NCI-H2196 (cell line): ENCODE data around the gene ADD2.

ENCODE experiments used
- DNase-seq: peaks from one replicate; lab custom pipeline; 2025; ENCODE audit not compliant: unreplicated experiment; lab: John Stamatoyannopoulos, UW

Gene ADD2

DNA sequence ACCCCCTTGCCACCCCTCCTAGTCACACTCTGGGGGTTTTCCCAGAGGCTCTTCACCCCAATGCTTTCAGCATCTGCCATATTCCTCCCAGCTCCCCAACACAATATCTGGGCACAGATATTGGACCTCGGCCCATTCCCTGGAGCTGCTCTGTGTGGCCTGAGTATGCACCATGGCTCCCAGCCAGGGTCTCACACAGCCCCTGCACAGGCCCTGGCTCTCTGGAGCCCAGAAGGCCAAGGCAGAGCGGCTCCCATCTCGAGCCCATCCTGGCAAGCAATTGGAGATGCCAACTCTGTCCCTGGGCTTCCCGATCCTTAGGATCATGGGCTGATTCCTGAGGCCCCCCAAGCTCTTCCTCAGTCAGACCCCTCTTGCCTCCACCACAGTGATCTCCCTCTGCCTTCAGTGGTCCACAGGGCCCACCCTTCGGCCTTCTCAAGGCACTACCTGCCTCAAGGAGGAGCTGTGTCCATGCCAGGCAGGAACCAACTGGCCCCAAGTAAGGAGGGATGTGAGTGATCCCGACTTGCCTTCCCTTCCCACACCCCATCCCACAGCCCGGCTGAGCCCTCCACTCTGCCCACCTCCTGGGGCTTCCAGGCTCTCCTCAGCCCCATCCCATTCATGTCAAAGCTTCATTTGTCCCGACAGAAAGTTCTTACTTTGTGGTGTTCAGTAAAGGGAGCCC is 62.7 kb downstream of the ADD2 start:
- DNase-seq: no peak

DNA sequence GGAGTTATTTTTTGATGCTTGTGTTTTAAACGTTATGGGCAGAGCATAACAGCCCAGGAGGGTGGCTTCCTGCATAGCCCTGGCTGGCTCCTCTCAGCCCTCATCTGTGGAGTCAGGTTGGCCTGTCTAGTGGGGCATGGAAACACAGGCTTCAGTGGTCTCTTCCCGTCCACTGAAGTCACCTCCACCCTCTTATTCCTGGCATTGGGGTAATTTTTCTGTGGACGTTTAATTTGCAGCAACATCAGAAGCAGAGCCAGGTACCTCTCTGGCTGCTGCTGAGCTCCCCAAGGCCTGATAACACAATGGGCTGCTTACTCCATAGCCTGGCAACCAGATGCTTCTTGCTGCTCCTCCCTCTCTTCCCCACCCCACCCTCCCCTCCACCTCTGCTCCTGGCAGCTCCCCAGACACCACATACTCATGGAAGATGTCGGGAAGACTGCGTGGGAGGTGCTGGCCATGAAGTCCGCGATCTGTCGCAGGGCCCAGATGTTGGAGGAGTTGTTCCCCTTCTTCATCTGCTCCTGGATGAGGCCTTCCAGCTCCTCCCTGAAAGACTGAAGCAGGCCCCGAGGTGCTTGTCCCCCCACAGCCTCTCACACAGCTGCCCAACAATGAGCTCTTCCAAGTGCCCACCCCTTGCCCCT is 64.0 kb downstream of the ADD2 start:
- DNase-seq: no peak

DNA sequence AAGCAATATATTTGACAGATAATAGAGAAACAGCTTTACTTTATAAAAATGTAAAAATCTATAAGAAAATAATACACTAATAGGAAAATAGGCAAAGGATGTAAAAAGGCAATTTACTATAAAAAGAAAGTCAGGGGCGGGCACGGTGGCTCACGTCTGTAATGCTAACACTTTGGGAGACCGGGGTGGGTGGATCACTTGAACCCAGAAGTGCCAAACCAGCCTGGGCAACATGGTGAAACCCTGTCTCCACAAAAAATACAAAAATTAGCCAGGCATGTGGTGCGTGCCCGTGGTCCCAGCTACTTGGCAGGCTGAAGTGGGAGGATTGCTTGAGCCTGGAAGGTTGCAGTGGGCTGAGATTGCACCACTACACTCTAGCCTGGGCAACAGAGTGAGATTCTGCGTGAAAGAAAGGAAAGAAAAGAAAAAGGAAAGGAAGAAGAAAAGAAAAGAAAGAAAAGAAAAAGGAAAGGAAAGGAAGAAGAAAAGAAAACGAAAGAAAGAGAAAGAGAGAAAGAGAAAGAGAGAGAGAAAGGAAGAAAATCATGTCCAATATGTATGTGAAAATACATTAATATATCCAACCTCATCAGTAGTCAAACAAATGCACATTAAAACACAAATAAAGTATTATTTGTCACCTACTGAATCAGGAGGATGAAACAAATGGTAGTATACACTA is 65.1 kb downstream of the ADD2 start:
- no peak for DNase-seq

DNA sequence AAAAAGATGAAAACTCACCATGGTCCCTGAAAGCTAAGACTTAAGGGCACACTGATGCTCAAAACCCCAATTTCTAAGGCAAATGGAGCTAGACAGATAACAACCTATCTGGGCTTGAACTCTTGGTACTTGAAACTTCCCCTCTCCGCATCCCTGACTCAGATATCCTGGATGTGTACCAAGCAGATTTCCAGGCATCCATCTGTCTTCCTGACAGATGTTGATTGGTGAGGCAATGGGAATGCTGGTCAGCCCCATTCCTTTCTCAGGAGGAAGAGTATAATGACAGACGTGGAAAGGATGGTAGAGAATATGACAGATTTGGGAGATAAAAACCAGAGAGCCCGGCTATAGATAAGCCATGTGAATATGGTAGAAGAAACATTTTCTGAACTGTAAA is 69.2 kb downstream of the ADD2 start:
- no peak for DNase-seq

DNA sequence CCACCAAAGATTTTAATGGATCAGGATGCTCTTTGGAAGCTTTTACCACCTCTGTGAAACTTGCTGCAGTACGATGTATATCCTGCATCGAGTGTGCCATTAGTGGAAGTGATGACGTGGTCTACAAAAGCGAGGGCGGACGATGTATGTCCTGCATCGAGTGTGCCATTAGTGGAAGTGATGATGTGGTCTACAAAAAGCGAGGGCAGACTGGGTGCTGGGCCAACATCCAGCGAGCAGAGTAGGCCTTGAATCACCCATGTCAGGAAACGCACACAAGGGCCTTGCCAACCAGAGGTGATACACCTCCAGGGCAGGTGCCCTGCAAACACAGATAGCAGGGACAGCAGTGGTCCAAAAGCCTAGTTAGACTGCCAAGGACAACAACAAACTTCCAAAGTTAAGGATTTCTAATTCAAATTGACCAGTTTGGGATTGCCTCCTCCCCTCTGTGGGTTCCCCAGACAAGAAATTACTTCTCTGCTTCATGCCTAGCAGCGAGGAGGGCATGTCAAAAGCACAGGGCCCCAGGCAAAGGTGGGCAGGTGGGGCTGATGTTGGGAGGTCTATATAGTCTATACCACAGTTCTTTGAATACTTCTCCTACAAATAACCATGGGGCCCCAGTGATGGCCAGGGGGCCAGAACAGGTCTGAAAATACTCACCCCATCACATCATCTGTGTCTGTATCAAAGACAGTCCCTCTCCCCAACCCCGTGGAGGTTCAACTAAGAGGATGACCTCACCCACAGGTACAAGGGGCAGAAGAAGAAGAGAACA is 70.2 kb downstream of the ADD2 start:
- DNase-seq: no peak

DNA sequence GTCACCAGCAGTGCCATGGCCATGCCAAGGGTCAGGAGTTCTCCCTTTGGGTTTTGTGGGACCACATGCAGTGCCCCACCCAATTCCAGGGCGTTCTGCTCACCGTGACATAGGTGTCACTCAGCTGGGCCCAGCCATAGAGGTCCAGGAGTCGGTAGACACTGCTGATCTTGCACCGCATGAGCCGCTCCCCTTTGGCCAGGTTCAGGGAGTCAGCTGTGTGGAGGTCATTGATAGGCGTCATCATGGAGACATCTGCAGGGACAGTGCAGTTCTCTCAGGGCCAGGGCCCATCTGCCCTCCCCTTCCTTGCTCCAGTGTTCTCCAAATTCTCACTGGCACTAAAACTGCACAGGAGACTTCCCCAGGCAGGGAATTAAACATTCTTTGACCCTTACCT is 71.9 kb downstream of the ADD2 start:
- no peak for DNase-seq

DNA sequence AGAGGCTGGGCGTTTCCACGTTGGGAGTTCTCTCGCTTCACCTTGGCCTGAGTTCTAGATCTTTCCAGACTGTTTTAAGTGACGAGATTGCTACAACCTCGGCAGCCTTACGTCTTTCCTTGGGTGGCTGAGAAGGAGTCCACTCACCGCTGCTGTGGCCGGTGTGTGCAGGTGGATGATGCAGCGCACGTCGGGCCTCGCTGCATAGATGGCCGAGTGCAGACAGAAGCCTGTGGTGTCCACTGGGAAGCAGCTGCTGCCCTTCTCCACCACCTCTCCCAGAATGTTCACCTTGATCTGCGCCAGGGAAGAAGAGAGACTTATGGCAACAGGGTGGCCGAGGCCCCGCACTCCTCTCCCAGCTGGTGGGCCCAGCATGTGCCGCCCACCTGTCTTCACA is 75.7 kb downstream of the ADD2 start:
- no peak for DNase-seq

DNA sequence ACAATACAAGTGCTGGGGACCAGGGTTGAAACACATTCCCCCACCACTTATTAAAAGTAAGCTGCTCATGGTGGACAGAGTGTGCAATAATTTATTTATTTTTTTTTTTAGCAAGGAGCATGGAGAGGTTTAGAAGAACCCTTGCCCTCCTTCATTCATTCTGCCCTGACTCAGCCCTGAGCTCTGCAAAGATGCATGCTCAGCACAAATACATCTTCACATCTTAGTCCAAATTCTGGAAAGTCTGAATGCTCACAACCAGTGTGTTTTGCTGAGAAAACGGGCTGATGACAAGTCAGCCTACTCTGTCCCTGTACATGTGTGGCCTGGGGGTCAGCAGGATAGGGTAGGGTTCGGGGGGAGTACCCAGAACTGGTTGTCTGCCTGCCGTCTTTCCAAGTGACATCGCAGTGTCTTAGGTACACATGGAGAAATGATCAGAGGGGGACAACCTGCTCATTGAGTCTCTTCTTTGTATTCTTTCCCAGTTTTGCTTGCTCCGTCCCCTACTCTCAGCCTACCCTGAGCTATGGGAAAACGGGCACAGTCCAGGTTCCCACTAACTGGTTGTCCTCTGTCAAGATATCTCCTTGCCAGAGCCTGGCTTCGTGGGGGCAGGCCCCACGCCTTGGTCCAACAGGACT is 76.4 kb downstream of the ADD2 start:
- no peak for DNase-seq

DNA sequence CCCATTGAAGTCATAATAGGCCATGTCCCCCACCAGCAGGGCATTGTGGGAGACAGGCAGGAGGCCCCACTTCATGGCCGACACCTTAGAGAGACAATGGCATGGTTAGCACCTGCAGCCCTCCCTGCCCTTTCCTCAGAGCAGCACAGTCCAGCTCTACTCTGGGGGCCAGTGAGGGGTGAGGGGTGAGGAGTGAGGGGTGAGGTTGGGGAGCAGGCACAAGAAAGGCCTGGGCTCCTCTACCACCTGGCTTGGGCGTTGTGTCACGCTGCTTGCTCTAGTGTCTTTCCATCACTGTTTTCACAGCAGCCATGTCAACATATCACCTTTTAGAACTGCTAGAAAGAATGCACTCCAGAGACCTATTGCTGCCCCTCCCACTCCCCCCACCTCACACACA is 77.2 kb downstream of the ADD2 start:
- no peak for DNase-seq

DNA sequence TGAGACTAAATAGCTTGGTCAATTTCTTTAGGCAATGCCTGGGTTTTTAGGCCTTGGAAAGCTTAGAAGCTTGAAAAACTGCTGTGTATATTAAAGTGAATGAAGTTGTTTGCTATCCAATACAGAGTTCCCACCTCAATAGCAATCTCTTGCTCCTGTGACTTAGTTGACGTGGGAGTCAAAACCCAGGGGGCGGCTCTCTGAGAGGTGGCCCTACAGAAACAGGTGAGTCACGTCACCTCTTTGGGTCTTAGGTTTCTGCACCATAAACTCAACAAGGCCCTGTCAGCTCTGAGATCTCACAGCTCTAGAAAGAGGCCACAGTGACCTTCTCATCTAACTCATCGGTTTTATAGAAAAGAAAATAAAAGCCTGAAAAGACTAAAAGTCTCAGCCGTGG is 79.6 kb downstream of the ADD2 start:
- DNase-seq: no peak

DNA sequence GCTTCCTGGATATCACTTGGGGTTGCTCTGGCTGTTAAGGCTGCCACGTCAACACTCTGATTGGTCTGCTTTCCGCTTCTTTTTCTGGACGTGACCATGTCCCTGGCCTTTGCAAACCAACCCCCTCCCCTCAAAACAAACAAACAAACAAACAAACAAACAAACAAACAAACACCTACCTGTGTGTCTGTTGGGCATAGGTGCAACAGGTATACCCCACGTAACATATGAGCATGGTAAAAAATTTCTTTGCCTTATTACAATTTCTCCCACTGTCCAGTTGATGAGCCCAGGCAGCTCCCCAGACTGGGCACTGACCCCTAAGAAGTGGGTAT is 80.6 kb downstream of the ADD2 start:
- DNase-seq: no peak

DNA sequence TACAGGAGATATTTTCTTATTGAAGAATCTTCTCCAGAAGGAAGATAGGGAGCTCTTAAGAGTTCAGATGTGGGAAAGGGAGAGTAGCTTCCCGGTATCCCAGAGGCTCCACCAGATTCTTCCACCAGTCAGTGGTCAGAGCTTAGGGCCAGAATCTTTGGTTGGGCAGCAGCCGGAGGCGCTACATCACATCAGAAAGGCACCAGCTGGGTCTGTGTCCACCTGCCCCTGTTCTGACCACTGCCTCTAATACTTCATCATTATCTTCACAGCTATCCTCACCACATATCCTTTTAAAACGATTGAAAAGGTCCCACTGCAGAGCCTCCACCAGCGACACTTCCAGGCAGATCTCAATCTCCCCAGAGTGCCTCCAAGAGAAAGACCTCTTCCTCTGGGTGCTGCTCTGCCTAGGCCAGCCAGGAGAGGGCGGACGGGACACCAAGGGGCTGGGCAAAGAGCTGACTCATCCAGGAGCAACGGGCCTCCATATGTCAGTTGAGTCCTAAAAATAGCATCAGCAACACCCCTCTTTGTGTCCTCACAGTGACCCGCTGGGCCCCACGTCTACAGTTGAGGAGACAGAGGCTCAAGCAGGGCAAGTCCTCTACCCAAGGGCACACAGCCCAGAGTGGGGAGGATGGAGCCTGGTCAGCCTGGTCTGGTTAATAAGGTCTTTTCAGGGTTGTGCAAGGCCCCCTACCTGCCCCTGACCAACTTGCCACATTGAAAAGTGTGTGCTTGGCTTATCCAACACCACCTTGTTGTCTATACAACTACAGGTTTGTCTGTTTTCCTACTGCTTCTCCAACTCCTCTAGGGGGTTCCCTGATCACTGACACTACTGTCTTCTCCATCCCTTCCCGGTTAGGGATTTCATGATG is 81.2 kb downstream of the ADD2 start:
- no peak for DNase-seq

DNA sequence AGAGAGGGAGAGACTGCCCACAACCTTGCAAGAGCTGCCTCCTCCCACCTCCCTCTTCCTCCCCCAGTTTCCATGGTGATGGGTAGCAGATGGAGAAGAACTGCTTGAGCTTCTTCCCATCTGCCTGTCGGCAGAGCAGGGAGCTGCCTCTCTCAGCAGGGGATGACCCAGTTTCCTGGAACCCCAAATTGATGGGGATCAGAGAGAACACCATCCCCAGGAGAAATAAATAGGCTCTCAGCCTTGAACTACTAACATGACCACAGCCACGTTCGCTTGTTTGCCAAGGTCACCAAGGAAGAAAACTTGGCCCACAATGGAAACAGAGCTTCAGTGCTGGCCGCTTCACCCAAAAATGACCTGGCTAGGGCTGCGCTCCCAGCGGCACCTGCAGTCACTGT is 82.2 kb downstream of the ADD2 start:
- no peak for DNase-seq

DNA sequence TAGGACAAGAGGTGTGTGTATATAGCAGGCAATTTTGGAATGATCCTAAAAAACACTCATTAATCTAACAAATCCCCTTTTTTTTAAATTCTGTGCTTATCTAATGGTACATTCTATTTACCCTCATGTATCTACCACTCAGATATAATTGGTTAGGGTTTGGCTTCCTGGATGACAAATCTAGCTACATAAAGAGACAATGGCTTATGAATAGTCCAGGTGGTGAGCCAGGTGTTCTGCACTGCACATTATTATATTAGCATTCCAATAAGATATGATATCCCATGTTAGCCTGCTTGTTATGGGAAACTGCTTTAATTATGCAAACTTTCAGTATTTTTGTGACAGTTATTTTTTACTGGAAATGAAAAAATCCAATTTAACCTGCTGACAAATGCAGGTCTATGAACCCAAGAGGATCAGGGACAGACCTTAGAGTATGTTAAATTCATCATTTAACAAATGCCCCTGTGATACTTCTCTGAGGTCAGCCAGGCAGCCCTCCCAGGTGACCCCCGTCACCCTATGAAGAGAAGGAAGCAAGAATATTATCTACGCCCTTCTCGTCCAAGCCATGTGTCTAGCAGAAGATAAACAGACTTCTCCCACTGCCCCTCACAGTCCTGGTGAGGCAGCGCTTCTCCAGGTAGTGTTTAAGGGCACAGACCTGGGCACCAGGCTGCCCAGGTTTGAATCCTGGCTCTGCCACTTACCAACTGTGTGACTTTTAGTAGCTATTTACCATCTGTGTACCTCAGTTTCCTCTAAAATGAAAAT is 83.0 kb downstream of the ADD2 start:
- DNase-seq: no peak

DNA sequence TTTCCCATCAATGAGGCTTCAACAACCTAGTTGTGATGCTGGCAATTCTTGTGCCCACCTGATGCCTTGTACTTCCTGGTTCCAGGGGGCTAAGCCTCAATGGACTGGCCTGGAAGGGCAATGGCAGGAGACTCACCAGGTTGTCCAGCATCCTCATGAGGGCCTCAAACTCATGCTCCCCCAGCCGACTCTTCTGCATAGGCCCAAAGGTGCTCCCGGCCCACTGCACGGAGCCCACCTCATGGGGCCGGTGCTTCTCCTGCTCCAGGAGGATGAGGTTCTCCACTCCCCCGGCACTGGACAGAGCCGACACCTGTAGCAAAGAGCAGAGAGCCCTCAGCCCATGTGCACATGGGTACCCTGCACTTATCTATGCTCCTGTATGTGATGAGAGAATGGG is 84.5 kb downstream of the ADD2 start:
- no peak for DNase-seq

DNA sequence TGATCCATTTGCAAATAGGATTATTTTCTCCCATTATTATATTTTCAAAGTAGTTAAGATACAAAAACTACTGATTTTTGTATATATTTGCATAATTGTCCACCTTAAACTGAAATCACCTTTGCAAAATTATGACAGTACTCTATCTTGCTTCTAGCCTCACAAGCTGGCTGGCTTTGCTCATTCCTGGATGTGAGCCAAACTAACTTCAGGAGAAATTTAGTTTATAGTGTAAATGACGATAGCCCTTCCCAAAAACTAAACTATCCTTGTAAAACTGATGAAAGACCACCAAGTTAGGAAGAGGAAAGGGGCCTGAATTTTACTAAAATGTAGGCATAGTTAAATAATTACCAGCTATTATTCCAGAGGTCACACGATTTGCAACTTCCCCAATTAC is 87.3 kb downstream of the ADD2 start:
- no peak for DNase-seq

DNA sequence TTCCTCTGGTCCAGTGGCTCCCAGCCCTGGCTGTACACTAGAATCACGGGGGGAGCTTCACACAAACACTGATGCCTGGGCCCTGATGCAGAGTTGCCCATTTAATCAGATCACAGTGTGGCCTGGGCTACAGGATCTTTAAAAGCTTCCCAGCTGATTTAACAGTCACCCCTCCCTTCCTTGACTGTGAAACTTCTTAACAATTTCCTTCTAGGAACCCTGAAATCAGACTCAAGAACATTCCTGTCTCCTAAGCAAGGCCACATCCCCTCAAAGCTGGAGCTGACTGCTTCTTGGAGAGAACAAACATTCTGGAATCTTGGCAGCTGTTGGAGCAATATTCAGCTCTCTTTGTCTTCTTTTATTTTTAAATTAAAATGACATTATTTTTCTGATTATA is 88.7 kb downstream of the ADD2 start:
- DNase-seq: no peak

DNA sequence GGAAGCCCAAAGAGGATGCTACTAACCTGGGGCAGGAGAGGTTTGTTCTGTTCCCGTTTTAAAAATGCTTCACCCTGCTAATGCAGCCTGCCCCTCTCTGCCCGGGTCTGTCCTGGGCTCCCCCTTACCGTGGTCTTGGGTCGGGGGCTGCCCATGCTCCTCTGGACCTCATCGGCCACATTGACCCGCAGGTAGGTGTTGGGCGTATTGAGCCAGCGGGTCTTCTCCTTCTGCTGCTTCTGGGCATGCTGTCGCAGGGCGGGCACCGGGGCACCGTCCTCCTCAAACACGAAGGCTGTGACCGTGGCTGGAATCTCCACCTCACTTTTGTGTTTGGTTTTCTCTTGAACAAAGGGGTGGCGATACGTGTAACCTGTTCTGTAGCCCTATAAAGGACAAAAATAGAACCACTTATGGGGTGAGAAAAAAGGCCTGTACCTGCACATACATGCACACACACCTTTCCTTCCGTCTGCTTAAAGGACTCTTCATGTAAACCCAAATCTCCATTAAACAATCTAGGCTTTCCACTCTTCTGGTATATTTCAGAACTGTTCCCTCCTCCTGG is 89.3 kb downstream of the ADD2 start:
- no peak for DNase-seq

DNA sequence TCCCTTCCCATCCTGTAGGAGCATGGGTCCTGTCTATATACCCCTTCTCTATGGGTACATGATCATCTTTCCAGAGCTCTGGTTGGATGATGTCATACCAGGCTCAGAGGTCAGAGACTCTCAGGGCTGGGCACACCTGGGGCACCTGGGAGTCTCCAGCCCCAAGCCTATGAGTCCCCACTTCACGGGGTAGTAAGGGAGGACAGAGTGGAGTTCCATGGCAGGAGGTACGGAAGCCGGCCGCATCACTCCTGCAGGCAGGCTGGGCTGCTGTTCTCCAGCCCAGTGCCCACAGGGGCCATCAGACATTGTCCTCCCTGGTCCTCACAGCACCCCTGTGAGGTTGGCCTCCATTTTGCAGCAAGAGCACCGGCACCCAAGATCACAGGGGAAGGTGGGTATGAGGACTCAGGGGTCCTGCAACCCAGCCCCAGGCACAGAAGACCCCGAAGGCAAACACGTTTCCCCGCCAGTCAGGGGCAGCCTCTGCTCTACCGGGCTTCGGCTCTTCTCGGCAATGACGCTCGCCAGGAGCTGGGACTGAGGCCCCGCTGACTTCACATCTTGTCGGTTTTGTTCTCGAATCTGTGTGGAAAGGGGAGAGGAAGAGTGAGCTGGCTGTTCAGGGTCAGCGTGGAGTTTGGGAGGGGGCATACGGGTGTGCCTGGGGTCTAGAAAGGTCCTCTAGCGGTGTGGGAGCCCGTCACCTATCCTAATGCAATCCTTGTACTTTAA is 91.5 kb downstream of the ADD2 start:
- no peak for DNase-seq
